ENCODE results near the gene HDAC6.
"Not testable (repeated sequence)": the region's sequence is repeated elsewhere in the genome, so short reads cannot be mapped to it uniquely, and the experiment has no call there.

DNA sequence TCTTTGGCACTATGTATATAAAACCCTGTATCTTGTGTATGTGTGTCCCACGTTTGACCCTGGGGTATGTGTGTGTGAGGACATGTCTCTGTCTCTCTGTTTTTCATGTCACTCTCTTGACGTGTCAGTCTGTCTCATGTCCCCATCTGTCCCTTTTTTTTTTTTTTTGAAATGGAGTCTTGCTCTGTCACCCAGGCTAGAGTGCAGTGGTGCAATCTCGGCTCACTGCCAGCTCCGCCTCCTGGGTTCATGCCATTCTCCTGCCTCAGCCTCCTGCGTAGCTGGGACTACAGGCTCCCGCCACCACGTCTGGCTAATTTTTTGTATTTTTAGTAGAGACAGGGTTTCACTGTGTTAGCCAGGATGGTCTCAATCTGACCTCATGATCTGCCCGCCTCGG, 17.5 kb downstream of the HDAC6 start:
- TF ChIP-seq, protein P1, sequence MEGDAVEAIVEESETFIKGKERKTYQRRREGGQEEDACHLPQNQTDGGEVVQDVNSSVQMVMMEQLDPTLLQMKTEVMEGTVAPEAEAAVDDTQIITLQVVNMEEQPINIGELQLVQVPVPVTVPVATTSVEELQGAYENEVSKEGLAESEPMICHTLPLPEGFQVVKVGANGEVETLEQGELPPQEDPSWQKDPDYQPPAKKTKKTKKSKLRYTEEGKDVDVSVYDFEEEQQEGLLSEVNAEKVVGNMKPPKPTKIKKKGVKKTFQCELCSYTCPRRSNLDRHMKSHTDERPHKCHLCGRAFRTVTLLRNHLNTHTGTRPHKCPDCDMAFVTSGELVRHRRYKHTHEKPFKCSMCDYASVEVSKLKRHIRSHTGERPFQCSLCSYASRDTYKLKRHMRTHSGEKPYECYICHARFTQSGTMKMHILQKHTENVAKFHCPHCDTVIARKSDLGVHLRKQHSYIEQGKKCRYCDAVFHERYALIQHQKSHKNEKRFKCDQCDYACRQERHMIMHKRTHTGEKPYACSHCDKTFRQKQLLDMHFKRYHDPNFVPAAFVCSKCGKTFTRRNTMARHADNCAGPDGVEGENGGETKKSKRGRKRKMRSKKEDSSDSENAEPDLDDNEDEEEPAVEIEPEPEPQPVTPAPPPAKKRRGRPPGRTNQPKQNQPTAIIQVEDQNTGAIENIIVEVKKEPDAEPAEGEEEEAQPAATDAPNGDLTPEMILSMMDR (IDR thresholded peaks at IDR 0.05): not testable (repeated sequence)
- not testable (repeated sequence) for TF ChIP-seq POLR2AphosphoS5 (IDR thresholded peaks at IDR 0.05); POLR2A (IDR thresholded peaks at IDR 0.05); EP300 (IDR thresholded peaks at IDR 0.05; ENCODE audit: low read depth)

All from transverse colon (tissue), 4 donors.